Esophagus squamous epithelium (tissue), 4 donors: ENCODE measurements around the gene RRAGD.

Source experiments
- CTCF ChIP-seq, 6 experiments: fragments of 450-650 bp in 4 of 6; fragments of 200-600 bp in 2 of 6; sonication (generic) in 2 of 6; IDR thresholded peaks; one replicate each; pipeline ENCODE4 v1.5.1; 2016 to 2019; ENCODE audit warnings: antibody characterized with exemption in 6 of 6, mild to moderate bottlenecking in 4 of 6, moderate library complexity in 4 of 6
- POLR2A ChIP-seq, 4 donors: fragments of 450-650 bp; IDR thresholded peaks; one replicate each; pipeline ENCODE4 v1.6.1; 2017; ENCODE audit warnings: antibody characterized with exemption in 4 of 4, mild to moderate bottlenecking in 4 of 4, moderate library complexity in 3 of 4

DNA sequence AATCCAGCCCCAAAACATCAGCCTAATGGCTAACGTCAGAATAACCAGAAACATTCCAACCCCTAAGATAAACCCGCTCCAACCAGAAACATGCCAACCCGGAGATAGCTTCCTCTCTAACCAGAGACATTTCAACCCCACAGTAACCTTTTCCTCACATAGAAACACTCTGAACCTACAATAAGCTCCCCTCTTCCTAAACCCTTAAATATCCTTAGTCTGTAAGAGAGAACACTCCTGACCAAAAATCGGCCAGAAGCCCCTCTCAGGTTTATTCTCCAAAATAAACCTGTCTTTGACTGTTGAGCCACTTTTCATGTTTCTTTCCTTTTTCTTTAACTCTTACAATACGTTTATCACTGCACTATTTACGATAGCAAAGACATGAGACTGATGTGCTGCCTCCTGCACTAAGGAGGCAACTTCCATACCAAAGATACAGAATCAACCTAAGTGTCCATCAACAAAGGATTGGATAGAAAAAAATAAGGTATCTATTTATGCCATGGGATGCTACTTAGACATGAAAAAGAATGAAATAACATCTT lies 92.0 kb downstream of the RRAGD start:
- no peak for TF ChIP-seq CTCF (IDR thresholded peaks at IDR 0.05)
- TF ChIP-seq POLR2A (IDR thresholded peaks at IDR 0.05) = no peak
